Loucy (cell line): Measurements from ENCODE around the gene ABCB11.

ENCODE experiments used
- EZH2phosphoT487 ChIP-seq: fragments of 200-600 bp; IDR thresholded peaks from 2 replicates; pipeline ENCODE4 v1.6.1; 2018; ENCODE audit warnings: antibody characterized with exemption, mild to moderate bottlenecking, moderate library complexity, borderline replicate concordance
- TF ChIP-seq, protein P1 (sequence below): fragments of 200-600 bp; sonication (generic); conservative IDR thresholded peaks from 2 replicates; pipeline ENCODE4 v1.5.1; 2014; ENCODE audit warnings: mild to moderate bottlenecking, antibody characterized with exemption, low read length

DNA sequence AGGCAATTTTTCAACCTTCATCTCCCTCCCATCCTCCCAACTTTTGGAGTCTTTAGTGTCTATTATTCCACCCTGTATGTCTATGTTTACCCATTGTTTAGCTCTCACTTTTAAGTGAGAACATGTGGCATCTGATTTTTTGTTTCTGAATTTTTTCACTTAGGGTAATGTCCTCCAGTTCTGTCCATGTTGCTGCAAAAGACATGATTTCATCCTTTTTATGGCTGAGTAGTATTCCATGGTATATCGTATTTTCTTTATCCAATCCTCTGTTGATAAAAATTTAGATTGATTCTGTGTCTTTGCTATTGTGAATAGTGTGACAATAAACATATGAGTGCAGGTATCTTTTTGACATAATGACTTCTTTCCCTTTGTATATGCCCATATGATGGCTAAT, 81.8 kb downstream of the ABCB11 start:
- TF ChIP-seq EZH2phosphoT487 = no peak
- TF ChIP-seq, protein P1, sequence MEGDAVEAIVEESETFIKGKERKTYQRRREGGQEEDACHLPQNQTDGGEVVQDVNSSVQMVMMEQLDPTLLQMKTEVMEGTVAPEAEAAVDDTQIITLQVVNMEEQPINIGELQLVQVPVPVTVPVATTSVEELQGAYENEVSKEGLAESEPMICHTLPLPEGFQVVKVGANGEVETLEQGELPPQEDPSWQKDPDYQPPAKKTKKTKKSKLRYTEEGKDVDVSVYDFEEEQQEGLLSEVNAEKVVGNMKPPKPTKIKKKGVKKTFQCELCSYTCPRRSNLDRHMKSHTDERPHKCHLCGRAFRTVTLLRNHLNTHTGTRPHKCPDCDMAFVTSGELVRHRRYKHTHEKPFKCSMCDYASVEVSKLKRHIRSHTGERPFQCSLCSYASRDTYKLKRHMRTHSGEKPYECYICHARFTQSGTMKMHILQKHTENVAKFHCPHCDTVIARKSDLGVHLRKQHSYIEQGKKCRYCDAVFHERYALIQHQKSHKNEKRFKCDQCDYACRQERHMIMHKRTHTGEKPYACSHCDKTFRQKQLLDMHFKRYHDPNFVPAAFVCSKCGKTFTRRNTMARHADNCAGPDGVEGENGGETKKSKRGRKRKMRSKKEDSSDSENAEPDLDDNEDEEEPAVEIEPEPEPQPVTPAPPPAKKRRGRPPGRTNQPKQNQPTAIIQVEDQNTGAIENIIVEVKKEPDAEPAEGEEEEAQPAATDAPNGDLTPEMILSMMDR = no peak
